ENCODE measurements around the gene COL15A1.

Gene COL15A1

DNA sequence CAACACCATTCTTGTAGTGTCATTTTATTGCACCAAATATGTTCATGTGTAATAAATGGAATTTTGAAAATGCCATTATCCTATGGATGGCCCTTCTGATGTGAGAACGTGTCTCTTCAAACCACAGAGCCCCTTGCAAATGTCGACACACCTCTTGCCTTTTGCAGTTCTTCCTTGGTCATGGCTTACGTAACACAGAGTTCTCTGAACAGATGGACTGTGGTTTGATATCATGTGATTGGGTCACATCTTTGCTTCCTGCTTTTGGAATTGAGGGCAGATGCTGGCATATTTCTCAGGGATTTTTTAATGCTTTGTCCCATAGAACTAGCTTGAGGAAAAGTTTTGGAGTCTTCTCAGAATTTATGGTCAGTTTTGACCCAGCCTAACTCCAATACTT, 165.8 kb downstream of the COL15A1 start:
- no peak for DNase-seq (ENCODE audit: low read depth)

DNA sequence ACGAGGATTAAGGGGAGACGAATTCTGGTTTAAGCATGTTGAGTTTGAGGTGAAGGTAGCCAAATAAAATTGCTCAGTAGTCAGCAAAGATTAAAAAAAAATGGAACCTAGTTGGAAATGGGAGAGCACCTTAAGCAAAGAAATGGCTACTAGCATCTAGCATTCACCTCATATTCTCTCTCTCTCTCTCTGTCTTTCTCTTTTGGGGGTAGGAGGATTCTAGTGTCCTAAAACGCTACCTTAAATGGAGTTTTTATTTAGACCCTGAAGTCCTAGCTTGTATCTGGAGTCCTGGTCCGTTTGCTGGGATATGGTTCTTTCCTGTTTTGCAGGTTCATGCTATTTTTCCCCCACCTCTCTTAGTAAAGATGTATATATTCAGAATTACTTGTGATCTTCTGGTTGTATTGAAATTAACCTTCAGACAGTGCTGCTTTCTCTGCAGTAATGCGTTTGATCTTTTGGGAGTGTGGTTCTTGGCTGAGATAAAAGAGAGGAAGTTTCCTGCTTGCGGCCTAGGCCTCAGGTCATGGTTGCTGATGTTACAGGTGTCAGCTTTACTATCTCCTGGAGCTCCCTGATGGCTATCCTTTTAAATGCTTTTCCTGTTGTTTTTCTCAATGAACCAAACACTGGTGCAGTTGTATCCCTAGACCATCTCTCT, 169.2 kb downstream of the COL15A1 start:
- no peak for DNase-seq (ENCODE audit: low read depth)

DNA sequence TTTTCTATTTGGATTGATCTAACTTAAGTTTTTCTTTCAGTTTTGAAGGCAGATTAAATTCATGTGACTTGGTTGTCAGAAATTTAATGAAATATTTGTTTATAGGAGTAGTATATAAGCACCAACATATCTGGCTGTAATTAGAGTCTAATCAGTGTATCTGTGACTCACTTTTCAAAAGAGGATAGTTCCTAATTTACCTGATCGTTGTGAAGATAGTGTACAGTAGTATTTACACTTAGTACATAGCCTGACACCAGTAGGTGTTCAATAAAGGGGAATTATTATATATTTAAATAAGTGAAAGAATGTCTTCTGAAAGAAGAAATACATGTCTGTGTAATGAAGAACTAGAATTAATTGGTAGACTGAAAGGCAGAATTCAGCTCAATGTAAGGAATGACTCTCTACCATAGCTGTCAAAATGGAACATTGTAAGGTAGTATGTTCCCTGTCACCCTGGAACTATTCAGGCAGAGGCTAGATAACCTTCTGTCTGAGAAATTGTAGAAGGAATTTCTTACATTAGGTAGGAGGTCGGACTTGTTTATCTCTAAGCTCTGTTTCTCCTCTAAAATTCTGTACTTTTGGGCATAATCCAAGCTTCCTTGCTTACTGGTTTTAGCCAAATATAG, 169.8 kb downstream of the COL15A1 start:
- no peak for DNase-seq (ENCODE audit: low read depth)

DNA sequence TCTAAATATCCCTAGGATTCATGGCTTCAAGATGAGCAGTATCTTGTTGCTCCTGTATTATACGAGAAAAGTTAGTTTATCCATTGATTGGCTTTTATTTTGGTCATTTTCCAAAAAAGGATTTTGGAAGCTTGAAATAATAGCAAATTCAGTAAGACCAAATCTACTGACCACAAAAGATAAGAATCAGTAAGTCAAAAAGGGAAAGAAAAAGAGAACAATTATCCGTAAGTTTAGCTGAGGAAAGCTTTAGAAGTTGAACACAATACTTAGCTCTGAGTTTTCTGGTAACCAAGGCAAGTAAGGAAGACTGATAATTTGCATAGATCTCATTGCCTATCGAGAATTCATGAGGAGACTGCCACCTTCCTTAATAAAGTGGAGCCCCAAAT, 170.3 kb downstream of the COL15A1 start:
- no peak for DNase-seq (ENCODE audit: low read depth)

DNA sequence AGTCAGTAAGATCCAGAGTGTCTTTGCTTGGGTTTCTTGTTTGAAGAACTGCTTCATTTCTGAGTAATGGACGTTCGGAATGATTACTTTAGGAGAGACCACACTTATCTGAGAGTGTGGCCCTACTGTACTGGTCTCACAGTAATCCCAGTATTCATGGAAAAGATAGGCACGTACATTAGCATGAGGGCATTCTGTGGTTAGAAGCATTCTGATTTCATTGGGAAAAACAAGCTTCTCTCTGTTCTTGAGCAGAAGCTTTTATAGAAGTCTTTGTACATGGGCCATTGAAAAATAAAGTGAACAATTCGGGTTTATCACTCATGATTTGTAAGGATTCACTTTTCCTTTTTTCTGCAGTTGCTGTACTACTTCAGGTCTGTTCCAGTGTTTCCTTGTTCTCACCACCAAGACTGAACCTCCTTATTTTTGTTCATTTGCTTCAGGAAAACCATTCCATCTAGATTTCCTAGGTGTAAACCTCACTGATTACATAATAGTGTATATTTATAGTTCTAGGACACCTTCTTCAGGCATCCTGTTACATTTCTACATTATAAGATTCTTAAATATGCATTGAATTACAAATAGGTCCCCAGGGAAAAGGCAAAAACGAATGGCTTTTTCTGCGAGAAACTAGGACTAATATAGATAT, 171.3 kb downstream of the COL15A1 start:
- DNase-seq (ENCODE audit: low read depth): no peak

DNA sequence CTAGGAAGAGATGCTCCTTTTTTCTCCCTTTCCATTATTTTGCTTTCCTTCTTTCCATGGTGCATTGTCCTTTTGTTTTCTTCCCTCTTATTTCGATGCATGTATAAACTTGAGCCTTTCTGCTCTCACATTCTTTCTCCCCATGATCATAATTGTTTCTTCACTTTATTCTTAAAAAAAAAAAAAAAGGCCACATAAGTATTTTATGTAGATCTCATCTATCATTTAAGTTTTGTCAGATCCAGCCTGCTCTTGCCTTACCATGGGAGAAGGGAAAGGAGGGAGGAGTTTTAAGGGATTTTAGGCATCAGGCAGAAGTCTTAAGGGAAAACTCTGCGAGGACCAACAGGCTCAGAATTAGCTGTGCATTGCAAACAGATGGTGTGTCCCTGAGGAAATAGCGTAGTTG, 172.3 kb downstream of the COL15A1 start:
- no peak for DNase-seq (ENCODE audit: low read depth)

DNA sequence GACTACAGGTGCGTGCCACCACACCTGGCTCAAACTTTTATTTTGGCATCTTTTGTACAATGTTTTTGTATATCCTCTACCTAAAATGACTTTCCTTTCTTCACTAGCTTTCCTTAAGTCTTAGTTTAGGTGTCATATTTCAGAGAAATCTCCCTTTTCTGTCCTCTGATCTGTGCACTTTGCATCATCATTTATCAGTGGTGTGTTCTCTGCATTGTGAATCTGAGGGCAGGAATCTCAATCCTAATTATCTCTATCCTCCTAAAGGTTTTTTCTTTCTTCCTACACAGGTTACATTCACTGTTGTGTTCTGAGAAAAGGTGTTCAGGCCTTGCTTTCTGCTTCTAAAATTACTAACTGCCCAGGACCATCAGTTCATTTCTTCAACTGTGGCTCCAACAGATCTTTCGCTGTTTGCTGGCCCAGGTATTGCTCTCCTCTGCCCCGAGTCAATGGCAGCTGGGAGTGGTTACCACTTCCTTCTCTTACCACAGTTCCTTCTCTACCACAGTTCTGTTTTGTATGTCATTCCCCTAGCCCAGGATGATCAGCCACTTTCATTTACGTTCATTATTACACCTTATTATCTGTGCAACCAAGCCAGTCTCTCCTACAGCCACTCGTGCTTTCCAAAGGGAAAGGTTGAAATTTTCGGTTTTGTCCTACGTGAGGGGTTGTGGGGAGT, 175.2 kb downstream of the COL15A1 start:
- DNase-seq (ENCODE audit: low read depth): peak; percentile 35

DNA sequence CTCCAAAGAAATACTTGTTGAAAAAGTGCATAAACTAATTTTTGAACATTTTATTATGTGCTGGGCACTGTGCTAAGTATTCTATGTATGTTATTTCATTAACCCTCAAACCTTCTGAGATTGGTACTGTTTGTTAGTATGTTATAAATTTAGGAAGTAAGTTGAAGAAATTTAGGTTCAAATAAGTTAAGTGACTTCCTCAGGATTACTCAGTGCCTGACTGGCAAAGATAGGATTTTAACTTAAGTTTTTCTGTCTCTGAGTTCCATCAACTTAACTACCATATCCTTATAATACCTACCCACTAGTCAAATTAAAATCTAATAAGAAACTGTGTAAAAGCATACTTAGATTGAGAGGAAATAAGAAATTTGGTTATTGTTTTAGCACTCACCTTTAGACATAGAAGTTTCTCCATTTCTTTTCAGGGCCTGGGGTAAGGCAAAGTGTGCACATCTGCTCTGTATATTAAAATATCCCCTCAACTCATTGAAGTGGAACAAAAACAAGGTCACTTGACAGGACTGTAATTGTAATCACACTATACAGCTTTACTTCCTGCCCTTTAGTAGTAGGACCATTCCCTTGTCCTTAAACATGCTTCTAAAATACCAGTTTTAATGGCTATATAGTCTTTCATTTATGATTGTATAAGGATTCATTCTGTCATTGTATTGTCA, 176.4 kb downstream of the COL15A1 start:
- DNase-seq (ENCODE audit: low read depth): no peak

Measured in activated T-cell treated with anti-CD3 and anti-CD28 coated beads for 48 hours (primary cell).